ENCODE data around the gene CHRDL1.

Gene CHRDL1

GRCh38 chrX:110743679-110744340 is 51.8 kb downstream of the CHRDL1 start:
- DNase-seq (ENCODE audit: low spot score) = no peak

GRCh38 chrX:110741213-110741796 is 54.3 kb downstream of the CHRDL1 start:
- DNase-seq (ENCODE audit: low spot score) = no peak

GRCh38 chrX:110734894-110735541 is 60.6 kb downstream of the CHRDL1 start:
- no peak for DNase-seq (ENCODE audit: low spot score)

GRCh38 chrX:110734271-110734670 is 61.3 kb downstream of the CHRDL1 start:
- no peak for DNase-seq (ENCODE audit: low spot score)

GRCh38 chrX:110733166-110733565 is 62.5 kb downstream of the CHRDL1 start:
- DNase-seq (ENCODE audit: low spot score) = no peak

- no peak for DNase-seq (ENCODE audit: low spot score)
These were observed 63.4 kb downstream of the CHRDL1 start for GRCh38 chrX:110732266-110732665.

- DNase-seq (ENCODE audit: low spot score) = no peak
These were observed 71.8 kb downstream of the CHRDL1 start for GRCh38 chrX:110723844-110724243.

GRCh38 chrX:110722135-110722534 is 73.5 kb downstream of the CHRDL1 start:
- no peak for DNase-seq (ENCODE audit: low spot score)

GRCh38 chrX:110713666-110714065 is 82.0 kb downstream of the CHRDL1 start:
- DNase-seq (ENCODE audit: low spot score) = no peak

- no peak for DNase-seq (ENCODE audit: low spot score)
These were observed 89.2 kb downstream of the CHRDL1 start for GRCh38 chrX:110706446-110706845.

- no peak for DNase-seq (ENCODE audit: low spot score)
These were observed 92.0 kb downstream of the CHRDL1 start for GRCh38 chrX:110703641-110704040.

- DNase-seq (ENCODE audit: low spot score) = no peak
These were observed 96.5 kb downstream of the CHRDL1 start for GRCh38 chrX:110699109-110699508.

- DNase-seq (ENCODE audit: low spot score) = no peak
These were observed 96.9 kb downstream of the CHRDL1 start for GRCh38 chrX:110698696-110699095.

- DNase-seq (ENCODE audit: low spot score) = no peak
These were observed 102.8 kb downstream of the CHRDL1 start for GRCh38 chrX:110692866-110693265.

GRCh38 chrX:110691446-110691845 is 104.2 kb downstream of the CHRDL1 start:
- DNase-seq (ENCODE audit: low spot score) = no peak

- DNase-seq (ENCODE audit: low spot score) = no peak
These were observed 111.0 kb downstream of the CHRDL1 start for GRCh38 chrX:110684653-110685052.

- no peak for DNase-seq (ENCODE audit: low spot score)
These were observed 111.7 kb downstream of the CHRDL1 start for GRCh38 chrX:110683925-110684324.

- no peak for DNase-seq (ENCODE audit: low spot score)
These were observed 117.0 kb downstream of the CHRDL1 start for GRCh38 chrX:110678591-110678990.

GRCh38 chrX:110675886-110676285 is 119.7 kb downstream of the CHRDL1 start:
- DNase-seq (ENCODE audit: low spot score) = no peak

- DNase-seq (ENCODE audit: low spot score) = no peak
These were observed 124.4 kb downstream of the CHRDL1 start for GRCh38 chrX:110671068-110671803.

GRCh38 chrX:110669572-110669971 is 126.0 kb downstream of the CHRDL1 start:
- DNase-seq (ENCODE audit: low spot score) = no peak

GRCh38 chrX:110667706-110668105 is 127.9 kb downstream of the CHRDL1 start:
- DNase-seq (ENCODE audit: low spot score) = no peak
